OCI-LY7 (cell line): ENCODE results near the gene VPS18. TPM values are rescaled to one million over a fixed set of nuclear protein-coding genes. Genes with fewer than 3 reads are reported as not detected.

Experiments used
- BruUV-seq: library from RNA; stranded (reverse); fragments of 400-500 nt; replicated peaks from 2 replicates; lab custom pipeline; 2021; lab: Mats Ljungman, UMichigan
- CTCF ChIA-PET: fragments of 300-600 bp; sonication (Branson Sonifier 250); formaldehyde crosslinking; loops from one replicate; lab custom pipeline; 2022; ENCODE audit warnings: antibody characterized with exemption; ENCODE audit not compliant: unreplicated experiment; lab: Charles Lee
- POLR2A ChIA-PET: fragments of 300-600 bp; sonication (Branson Sonifier 250); formaldehyde crosslinking; loops from one replicate; lab custom pipeline; 2022; ENCODE audit warnings: antibody characterized with exemption; lab: Charles Lee
- DNase-seq: peaks from one replicate; pipeline ENCODE4 v3.0.0-alpha.2; 2015; ENCODE audit warnings: low spot score
- H2AFZ ChIP-seq: fragments of 200-600 bp; sonication (generic), shearing (Covaris generic); 2 replicates; pipeline ENCODE4 v1.6.1; 2014; ENCODE audit warnings: mild to moderate bottlenecking, antibody characterized with exemption, low read length, moderate library complexity
- H3K27ac ChIP-seq: fragments of 200-600 bp; sonication (generic); 2 replicates; pipeline ENCODE4 v1.5.1; 2014; ENCODE audit warnings: mixed run types, low read depth, mild to moderate bottlenecking, moderate library complexity, low read length, inconsistent platforms; ENCODE audit not compliant: poor library complexity, severe bottlenecking
- H3K36me3 ChIP-seq: fragments of 200-600 bp; sonication (generic); 2 replicates; pipeline ENCODE4 v1.6.1; 2014; ENCODE audit warnings: mild to moderate bottlenecking, antibody characterized with exemption, low read length, moderate library complexity, mixed read lengths; ENCODE audit not compliant: insufficient read depth
- H3K4me1 ChIP-seq: fragments of 200-600 bp; sonication (generic); 2 replicates; pipeline ENCODE4 v1.5.1; 2014; ENCODE audit warnings: mild to moderate bottlenecking, low read length; ENCODE audit not compliant: insufficient read depth, poor library complexity, severe bottlenecking
- H3K4me2 ChIP-seq: fragments of 200-600 bp; sonication (generic); 2 replicates; pipeline ENCODE4 v1.6.1; 2014; ENCODE audit warnings: mild to moderate bottlenecking, low read length
- H3K4me3 ChIP-seq: fragments of 200-600 bp; sonication (generic); 2 replicates; pipeline ENCODE4 v1.5.1; 2014; ENCODE audit warnings: mild to moderate bottlenecking, low read depth, low read length; ENCODE audit not compliant: poor library complexity, severe bottlenecking
- H3K79me2 ChIP-seq: fragments of 200-600 bp; sonication (generic); 2 replicates; pipeline ENCODE4 v1.6.1; 2016; ENCODE audit warnings: low read depth, mild to moderate bottlenecking, low read length, moderate library complexity, mixed read lengths; ENCODE audit not compliant: insufficient read depth
- H3K9me2 ChIP-seq: fragments of 200-600 bp; sonication (generic); 2 replicates; pipeline ENCODE4 v1.6.1; 2016; ENCODE audit warnings: mild to moderate bottlenecking, low read length, mixed read lengths; ENCODE audit not compliant: insufficient read depth
- H3K9me3 ChIP-seq: fragments of 200-600 bp; sonication (generic); 2 replicates; pipeline ENCODE4 v1.6.1; 2014; ENCODE audit warnings: mild to moderate bottlenecking, mixed run types, low read length, mixed read lengths
- H4K20me1 ChIP-seq: fragments of 200-600 bp; sonication (generic); 2 replicates; pipeline ENCODE4 v1.6.1; 2014; ENCODE audit warnings: mild to moderate bottlenecking, antibody characterized with exemption, low read length, moderate library complexity, mixed read lengths; ENCODE audit not compliant: insufficient read depth
- CTCF ChIP-seq: fragments of 200-600 bp; sonication (generic); conservative IDR thresholded peaks from 2 replicates; pipeline ENCODE4 v1.5.1; 2014; ENCODE audit warnings: mild to moderate bottlenecking, antibody characterized with exemption, low read length, moderate library complexity, mixed read lengths
- EZH2phosphoT487 ChIP-seq: fragments of 200-600 bp; sonication (generic); IDR thresholded peaks from 2 replicates; pipeline ENCODE4 v1.6.1; 2018; ENCODE audit warnings: low read depth, borderline replicate concordance, mild to moderate bottlenecking, mixed run types, antibody characterized with exemption, low read length, moderate library complexity, mixed read lengths
- intact Hi-C: fragments of 100-400 bp; cut with micrococcal nuclease; formaldehyde crosslinking; loops from one replicate; pipeline ENCODE4 v1.10.0; 2022; ENCODE audit not compliant: unreplicated experiment
- total RNA-seq, 2 experiments: library from RNA; depleted of rRNA in 1 of 2; stranded (reverse); fragments of >200 nt in 1 of 2; shearing (Covaris generic) in 1 of 2; gene quantifications; 2 replicates each; pipeline ENCODE4 v1.2.3, GENCODE V29; 2014 to 2022

VPS18 gene
- total RNA-seq, 2 experiments from 2014 or later: 24.5 to 30.7 TPM

GRCh38 chr15:40877694-40878093, 16.6 kb upstream of the VPS18 start:
- no TSS peak for BruUV-seq
- Histone ChIP-seq H3K4me1 (peaks cover 8% of the 10 kb centered on the region), H4K20me1 (no peaks in the 10 kb centered on the region), H3K4me2 (no peak overlapping the region), H3K4me3 (no peak overlapping the region), H3K9me2 (no peaks in the 10 kb centered on the region), H3K79me2 (no peaks in the 10 kb centered on the region), H3K36me3 (no peaks in the 10 kb centered on the region), H2AFZ (no peak overlapping the region), H3K27ac (no peak overlapping the region), H3K9me3 (no peaks in the 10 kb centered on the region)
- intact Hi-C loops: no loop called here
- POLR2A ChIA-PET: interaction anchor here (0.6 to 1.3 kb wide), 6 partner anchors 11 to 361 kb away, joined by 3 to 7 read pairs (median 4); no protein-coding TSS in a partner anchor
- CTCF ChIA-PET: no interaction called here
- no peak for TF ChIP-seq CTCF
- no peak for TF ChIP-seq EZH2phosphoT487
- no peak for DNase-seq

- Histone ChIP-seq H4K20me1 (no peaks in the 10 kb centered on the region), H3K4me1 (peaks cover 8% of the 10 kb centered on the region), H2AFZ (no peak overlapping the region), H3K27ac (no peak overlapping the region), H3K9me3 (peaks cover 3% of the 10 kb centered on the region; the same call in 1 of the 2 replicates), H3K79me2 (no peaks in the 10 kb centered on the region), H3K9me2 (no peaks in the 10 kb centered on the region), H3K4me2 (no peak overlapping the region), H3K36me3 (no peaks in the 10 kb centered on the region), H3K4me3 (no peak overlapping the region)
- intact Hi-C loops: no loop called here
- CTCF ChIA-PET: interaction anchor here (0.6 kb wide), 1 partner anchor 173 kb away, joined by 3 read pairs; no protein-coding TSS in a partner anchor
- POLR2A ChIA-PET: interaction anchor here (0.6 to 1.6 kb wide), 3 partner anchors 20 to 151 kb away, joined by 3 to 4 read pairs (median 3); no protein-coding TSS in a partner anchor
- no peak for TF ChIP-seq EZH2phosphoT487
- TF ChIP-seq CTCF: no peak
- no peak for DNase-seq
- BruUV-seq: no TSS peak
Observed at GRCh38 chr15:40878785-40879184, 15.5 kb upstream of the VPS18 start.

- no peak overlapping the region for H3K4me2 ChIP-seq
- no peaks in the 10 kb centered on the region for H3K9me2 ChIP-seq
- no peak overlapping the region for H2AFZ ChIP-seq
- TF ChIP-seq CTCF: no peak
- TF ChIP-seq EZH2phosphoT487: no peak
- intact Hi-C loops: no loop called here
- no peak overlapping the region for H3K4me3 ChIP-seq
- ChIA-PET CTCF (no interaction called here), POLR2A (interaction anchor here (0.6 to 1.6 kb wide), 2 partner anchors 23 to 152 kb away, joined by 3 to 4 read pairs; no protein-coding TSS in a partner anchor)
- no peaks in the 10 kb centered on the region for H4K20me1 ChIP-seq
- H3K79me2 ChIP-seq: no peaks in the 10 kb centered on the region
- H3K36me3 ChIP-seq: no peaks in the 10 kb centered on the region
- H3K9me3 ChIP-seq: peaks cover 3% of the 10 kb centered on the region; the same call in 1 of the 2 replicates
- H3K27ac ChIP-seq: no peak overlapping the region
- no TSS peak for BruUV-seq
- no peak for DNase-seq
- peaks cover 3% of the 10 kb centered on the region for H3K4me1 ChIP-seq
Observed at GRCh38 chr15:40879609-40880008, 14.6 kb upstream of the VPS18 start.
